ENCODE results near the gene KRTAP6-2.

DNA sequence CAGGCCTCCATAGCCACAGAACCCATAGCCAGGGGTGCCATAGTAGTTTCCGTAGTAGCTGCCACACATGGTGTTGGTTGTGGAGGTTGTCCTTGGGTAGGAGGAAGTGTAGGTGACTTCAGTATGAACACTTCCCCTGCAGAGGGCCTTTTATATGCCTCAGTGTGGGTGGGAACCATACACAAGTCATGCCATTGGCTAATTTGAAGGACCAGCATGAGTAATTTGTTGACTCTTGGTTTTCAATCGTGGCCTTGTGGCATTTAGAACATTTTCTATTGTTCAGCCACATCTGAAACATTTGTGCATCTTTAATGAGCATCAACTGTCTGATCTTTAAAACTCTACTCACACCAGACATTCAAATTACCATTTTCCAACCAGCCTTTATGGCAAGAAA lies 15.1 kb upstream of the KRTAP6-2 start, which contains the start of gene KRTAP6-1:
- TF ChIP-seq, protein P1, sequence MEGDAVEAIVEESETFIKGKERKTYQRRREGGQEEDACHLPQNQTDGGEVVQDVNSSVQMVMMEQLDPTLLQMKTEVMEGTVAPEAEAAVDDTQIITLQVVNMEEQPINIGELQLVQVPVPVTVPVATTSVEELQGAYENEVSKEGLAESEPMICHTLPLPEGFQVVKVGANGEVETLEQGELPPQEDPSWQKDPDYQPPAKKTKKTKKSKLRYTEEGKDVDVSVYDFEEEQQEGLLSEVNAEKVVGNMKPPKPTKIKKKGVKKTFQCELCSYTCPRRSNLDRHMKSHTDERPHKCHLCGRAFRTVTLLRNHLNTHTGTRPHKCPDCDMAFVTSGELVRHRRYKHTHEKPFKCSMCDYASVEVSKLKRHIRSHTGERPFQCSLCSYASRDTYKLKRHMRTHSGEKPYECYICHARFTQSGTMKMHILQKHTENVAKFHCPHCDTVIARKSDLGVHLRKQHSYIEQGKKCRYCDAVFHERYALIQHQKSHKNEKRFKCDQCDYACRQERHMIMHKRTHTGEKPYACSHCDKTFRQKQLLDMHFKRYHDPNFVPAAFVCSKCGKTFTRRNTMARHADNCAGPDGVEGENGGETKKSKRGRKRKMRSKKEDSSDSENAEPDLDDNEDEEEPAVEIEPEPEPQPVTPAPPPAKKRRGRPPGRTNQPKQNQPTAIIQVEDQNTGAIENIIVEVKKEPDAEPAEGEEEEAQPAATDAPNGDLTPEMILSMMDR (IDR thresholded peaks at IDR 0.05) = no peak
- no peak for TF ChIP-seq POLR2AphosphoS5 (IDR thresholded peaks at IDR 0.05)
- no peak for TF ChIP-seq POLR2A (IDR thresholded peaks at IDR 0.05)
- no peak for TF ChIP-seq EP300 (IDR thresholded peaks at IDR 0.05)
